Ovary (tissue), 3 donors: ENCODE results near the gene TENM3.

Experiments used
- EP300 ChIP-seq: sonication (generic); formaldehyde crosslinking; IDR thresholded peaks from one replicate; pipeline ENCODE4 v1.6.1; 2017; ENCODE audit warnings: antibody characterized with exemption
- POLR2A ChIP-seq: fragments of 450-650 bp; IDR thresholded peaks from one replicate; pipeline ENCODE4 v1.6.1; 2017; ENCODE audit warnings: antibody characterized with exemption, mild to moderate bottlenecking, moderate library complexity
- TF ChIP-seq, protein P1 (sequence below), 3 donors: fragments of 450-650 bp in 2 of 3; fragments of 200-600 bp in 1 of 3; IDR thresholded peaks; one replicate each; pipeline versions ENCODE4 v1.5.1 to v1.8.0; 2016 to 2022; ENCODE audit warnings: antibody characterized with exemption in 3 of 3, mild to moderate bottlenecking in 1 of 3
- donor health status: DM: no; HTN: no; CAD: no.

DNA sequence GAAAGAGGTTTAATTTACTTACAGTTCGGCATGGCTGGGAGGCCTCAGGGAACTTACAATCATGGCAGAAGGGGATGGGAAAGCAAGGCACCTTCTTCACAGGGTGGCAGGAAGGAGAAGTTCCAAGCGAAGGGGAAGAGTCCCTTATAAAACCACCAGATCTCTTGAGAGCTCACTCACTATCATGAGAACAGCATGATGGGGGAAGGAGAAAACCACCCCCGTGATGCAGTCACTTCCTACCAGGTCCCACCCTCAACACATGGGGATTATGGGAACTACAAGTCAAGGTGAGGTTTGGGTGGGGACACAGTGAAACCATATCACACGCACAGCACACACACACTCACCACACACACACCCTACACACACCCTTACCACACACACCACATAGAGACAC is 569.7 kb downstream of the TENM3 start:
- TF ChIP-seq, protein P1, sequence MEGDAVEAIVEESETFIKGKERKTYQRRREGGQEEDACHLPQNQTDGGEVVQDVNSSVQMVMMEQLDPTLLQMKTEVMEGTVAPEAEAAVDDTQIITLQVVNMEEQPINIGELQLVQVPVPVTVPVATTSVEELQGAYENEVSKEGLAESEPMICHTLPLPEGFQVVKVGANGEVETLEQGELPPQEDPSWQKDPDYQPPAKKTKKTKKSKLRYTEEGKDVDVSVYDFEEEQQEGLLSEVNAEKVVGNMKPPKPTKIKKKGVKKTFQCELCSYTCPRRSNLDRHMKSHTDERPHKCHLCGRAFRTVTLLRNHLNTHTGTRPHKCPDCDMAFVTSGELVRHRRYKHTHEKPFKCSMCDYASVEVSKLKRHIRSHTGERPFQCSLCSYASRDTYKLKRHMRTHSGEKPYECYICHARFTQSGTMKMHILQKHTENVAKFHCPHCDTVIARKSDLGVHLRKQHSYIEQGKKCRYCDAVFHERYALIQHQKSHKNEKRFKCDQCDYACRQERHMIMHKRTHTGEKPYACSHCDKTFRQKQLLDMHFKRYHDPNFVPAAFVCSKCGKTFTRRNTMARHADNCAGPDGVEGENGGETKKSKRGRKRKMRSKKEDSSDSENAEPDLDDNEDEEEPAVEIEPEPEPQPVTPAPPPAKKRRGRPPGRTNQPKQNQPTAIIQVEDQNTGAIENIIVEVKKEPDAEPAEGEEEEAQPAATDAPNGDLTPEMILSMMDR (IDR thresholded peaks at IDR 0.05) = no peak
- TF ChIP-seq POLR2A (no peak), EP300 (no peak)
